ENCODE data around the gene ELK3. TPM values are rescaled to one million over a fixed set of nuclear protein-coding genes. Genes with fewer than 3 reads are reported as not detected.

The ELK3 gene
- total and polyA plus RNA-seq, 2 of the 8 experiments (the other 6 are each of a cell fraction or from before 2014, with no cell fraction given) = 3.5 to 14.3 TPM

- Histone ChIP-seq H3K18ac (ENCODE audit: extremely low read depth, low read length) (no peak overlapping the region), H2AK5ac (ENCODE audit: low read depth, low read length) (no peak overlapping the region), H3K56ac (replicated peaks; ENCODE audit: insufficient read length, low read depth, low read length) (no peak overlapping the region), H2BK12ac (ENCODE audit: low read depth, low read length) (no peak overlapping the region), H3K9ac (replicated peaks in 1 of 4; ENCODE audit: extremely low read depth in 1 of 4, low read depth in 3 of 4, low read length in 3 of 4) (no peak overlapping the region), H3K27ac (ENCODE audit: low read depth, low read length) (no peak overlapping the region), H4K5ac (ENCODE audit: insufficient read length, low read depth, low read length) (no peak overlapping the region), H4K8ac (ENCODE audit: extremely low read depth, insufficient read depth, low read length) (no peak overlapping the region), H2BK20ac (ENCODE audit: low read length) (no peak overlapping the region), H2BK15ac (ENCODE audit: low read length) (no peak overlapping the region), H3K9me3 (ENCODE audit: insufficient read depth in 2 of 2, low read depth in 1 of 2, low read length in 1 of 2) (no peaks in the 10 kb centered on the region), H3K27me3 (replicated peaks in 1 of 4; ENCODE audit: control insufficient read depth in 3 of 4, extremely low read depth in 1 of 4, insufficient read depth in 3 of 4, low read length in 3 of 4) (no peaks in the 10 kb centered on the region), H3K14ac (ENCODE audit: insufficient read length) (no peak overlapping the region), H4K91ac (replicated peaks; ENCODE audit: insufficient read length, low read length) (no peak overlapping the region), H3K4me2 (ENCODE audit: insufficient read depth in 1 of 2, low read depth in 2 of 2, low read length in 2 of 2) (no peak overlapping the region), H3K23me2 (ENCODE audit: low read depth, low read length) (no peaks in the 10 kb centered on the region; the same call in 1 of the 2 replicates), H3K79me1 (ENCODE audit: low read depth, low read length) (no peaks in the 10 kb centered on the region), H4K20me1 (replicated peaks in 1 of 2; ENCODE audit: control insufficient read depth in 1 of 2, insufficient read depth in 2 of 2, low read length in 2 of 2) (no peaks in the 10 kb centered on the region), H3K4me1 (replicated peaks in 1 of 4; ENCODE audit: control insufficient read depth in 3 of 4, insufficient read depth in 4 of 4, low read length in 3 of 4) (peaks cover 0 to 9% (median 3%) of the 10 kb centered on the region in 4 experiments; a peak in 3 of 7 replicates), H2AFZ (ENCODE audit: low read length) (no peak overlapping the region), H3K36me3 (ENCODE audit: control insufficient read depth in 2 of 4, insufficient read depth in 4 of 4, low read length in 3 of 4) (no peaks in the 10 kb centered on the region), H2BK120ac (replicated peaks; ENCODE audit: low read depth, low read length) (no peak overlapping the region), H3K4me3 (ENCODE audit: extremely low read depth in 1 of 4, insufficient read depth in 2 of 4, low read depth in 3 of 4, low read length in 4 of 4) (no peak overlapping the region), H3K4ac (replicated peaks; ENCODE audit: insufficient read length, low read depth, low read length) (no peak overlapping the region), H3K79me2 (ENCODE audit: control insufficient read depth in 1 of 2, insufficient read depth in 2 of 2, low read length in 2 of 2) (no peaks in the 10 kb centered on the region), H2BK5ac (ENCODE audit: low read depth, low read length) (no peak overlapping the region), H3K23ac (ENCODE audit: insufficient read length) (no peak overlapping the region)
- FAIRE-seq (no peak), DNase-seq (ENCODE audit: low read depth in 1 of 2, low spot score in 2 of 2) (no peak)
- POLR2A ChIA-PET (ENCODE audit: partially characterized antibody) = no interaction called here
- TF ChIP-seq SRF (IDR thresholded peaks at IDR 0.05; ENCODE audit: low read depth, low read length) = no peak
- no peak for TF ChIP-seq SP2 (IDR thresholded peaks at IDR 0.05; ENCODE audit: low read length)
- no peak for TF ChIP-seq RFX5 (IDR thresholded peaks at IDR 0.05; ENCODE audit: borderline replicate concordance, low read depth, low read length)
- no peak for TF ChIP-seq SUZ12 (IDR thresholded peaks at IDR 0.05; ENCODE audit: low read length)
- TF ChIP-seq SP1 (IDR thresholded peaks at IDR 0.05; ENCODE audit: low read depth, low read length) = no peak
- TF ChIP-seq ASH2L (IDR thresholded peaks at IDR 0.05; ENCODE audit: low read length) = no peak
- WGBS, 2 experiments (ENCODE audit: extremely low coverage in 1 of 2, insufficient coverage in 1 of 2, insufficient read length in 1 of 2, insufficient replicate concordance in 2 of 2, low coverage in 1 of 2, low lambda C conversion rate in 2 of 2, missing lambda C conversion rate in 1 of 2) = 88% methylated on average over 4 of the region's 4 CpGs; no CpG with 5 or more reads in 1 of the 2 experiments
- CTCF ChIA-PET (ENCODE audit: partially characterized antibody) = interaction anchor here (0.7 to 1.4 kb wide), 3 partner anchors 19 to 282 kb away, joined by 3 read pairs; partner anchors contain the start of gene CFAP54
These were observed 12.9 kb downstream of the ELK3 start for GRCh38 chr12:96206936-96207662.
